Nucleus accumbens (tissue), 56 donors: ENCODE measurements around the gene FAAH.

Experiments
- DNase-seq, 56 donors: peaks; one replicate each; lab custom pipeline; 2025; lab: John Stamatoyannopoulos, UW

The FAAH gene

GRCh38 chr1:46400421-46400820 lies 6.3 kb downstream of the FAAH start:
- DNase-seq, result no peak

- peak in 2 of 56 donors; percentile 47 to 53 for DNase-seq
Measured at GRCh38 chr1:46401154-46401913, 7.2 kb downstream of the FAAH start.

- peak in 55 of 56 donors; percentile 21 to 88 (median 77) for DNase-seq
Measured at GRCh38 chr1:46401964-46402626, 8.0 kb downstream of the FAAH start.

- DNase-seq, result no peak
Measured at GRCh38 chr1:46403916-46404315, 9.8 kb downstream of the FAAH start.

- no peak for DNase-seq
Measured at GRCh38 chr1:46404482-46405196, 10.5 kb downstream of the FAAH start.

GRCh38 chr1:46405197-46405555 lies 11.1 kb downstream of the FAAH start:
- no peak for DNase-seq

GRCh38 chr1:46405724-46406123 lies 11.6 kb downstream of the FAAH start:
- no peak for DNase-seq

GRCh38 chr1:46406881-46407608 lies 12.9 kb downstream of the FAAH start:
- DNase-seq, result no peak

GRCh38 chr1:46407636-46408035 lies 13.5 kb downstream of the FAAH start:
- no peak for DNase-seq

- no peak for DNase-seq
Measured at GRCh38 chr1:46408356-46409062, 14.4 kb downstream of the FAAH start.

GRCh38 chr1:46409063-46409372 lies 14.9 kb downstream of the FAAH start:
- no peak for DNase-seq

GRCh38 chr1:46410156-46411009 lies 16.3 kb downstream of the FAAH start:
- DNase-seq, result no peak

- DNase-seq, result no peak
Measured at GRCh38 chr1:46411010-46411405, 16.9 kb downstream of the FAAH start.

- no peak for DNase-seq
Measured at GRCh38 chr1:46411601-46412341, 17.7 kb downstream of the FAAH start.

GRCh38 chr1:46412893-46413595 lies 18.9 kb downstream of the FAAH start:
- no peak for DNase-seq

- peak in 11 of 56 donors; percentile 9 to 35 (median 14) for DNase-seq
Measured at GRCh38 chr1:46413596-46413985, 19.5 kb downstream of the FAAH start.

GRCh38 chr1:46415514-46415913 lies 21.4 kb downstream of the FAAH start:
- DNase-seq, result no peak

GRCh38 chr1:46418976-46419375 lies 24.9 kb downstream of the FAAH start:
- no peak for DNase-seq
